HG03196 (cell line): ENCODE data around the gene PCSK2.

Source experiments
- ATAC-seq: cut with Tn5 transposase; IDR thresholded peaks from one replicate; pipeline ENCODE4 v1.9.1; 2021; ENCODE audit not compliant: unreplicated experiment

The PCSK2 gene

GRCh38 chr20:17327185-17328148 is 100.6 kb downstream of the PCSK2 start:
- no peak for ATAC-seq

- ATAC-seq = no peak
Observed at GRCh38 chr20:17334932-17335331, 108.1 kb downstream of the PCSK2 start.

DNA sequence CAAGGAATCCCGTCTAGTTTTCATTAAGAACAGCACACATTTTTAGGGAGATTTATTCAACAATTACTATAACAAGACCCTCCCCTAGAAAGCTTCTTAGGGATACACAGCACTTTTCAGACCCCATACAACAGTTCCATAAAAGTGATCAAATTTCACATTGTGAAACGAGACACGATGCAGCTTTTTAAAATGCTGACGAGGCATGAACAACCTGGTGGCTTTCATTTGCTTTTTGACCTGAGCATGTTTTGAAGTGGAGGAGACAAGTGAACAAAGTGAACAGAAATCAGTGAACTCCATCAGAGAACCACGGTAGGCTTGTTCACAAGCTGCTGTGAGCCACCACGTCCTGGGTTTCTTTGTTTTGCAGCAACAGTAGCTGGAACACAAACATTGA is 112.2 kb downstream of the PCSK2 start:
- no peak for ATAC-seq

GRCh38 chr20:17343091-17343490 is 116.3 kb downstream of the PCSK2 start:
- ATAC-seq = no peak

- ATAC-seq = no peak
Observed at GRCh38 chr20:17343656-17344452, 117.0 kb downstream of the PCSK2 start.

DNA sequence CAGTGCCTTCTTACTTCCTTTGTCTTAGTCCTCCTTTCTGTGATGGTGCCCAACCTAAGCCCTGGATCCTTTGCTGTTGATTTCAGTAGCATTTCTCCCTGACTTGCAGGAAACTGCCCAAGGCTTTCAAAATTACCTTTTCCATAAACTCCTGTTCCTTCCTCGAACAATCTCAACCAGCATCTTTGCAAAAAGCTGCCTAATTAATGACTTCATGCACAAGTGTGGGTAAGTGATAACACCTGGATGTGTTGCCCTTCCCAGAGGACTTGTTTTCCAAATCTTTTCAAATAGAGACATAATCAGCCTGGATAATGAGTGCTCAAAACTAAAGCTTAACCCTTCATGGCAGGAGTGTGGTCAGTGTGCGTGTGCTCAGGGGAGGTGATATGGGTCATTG is 118.0 kb downstream of the PCSK2 start:
- ATAC-seq = no peak

DNA sequence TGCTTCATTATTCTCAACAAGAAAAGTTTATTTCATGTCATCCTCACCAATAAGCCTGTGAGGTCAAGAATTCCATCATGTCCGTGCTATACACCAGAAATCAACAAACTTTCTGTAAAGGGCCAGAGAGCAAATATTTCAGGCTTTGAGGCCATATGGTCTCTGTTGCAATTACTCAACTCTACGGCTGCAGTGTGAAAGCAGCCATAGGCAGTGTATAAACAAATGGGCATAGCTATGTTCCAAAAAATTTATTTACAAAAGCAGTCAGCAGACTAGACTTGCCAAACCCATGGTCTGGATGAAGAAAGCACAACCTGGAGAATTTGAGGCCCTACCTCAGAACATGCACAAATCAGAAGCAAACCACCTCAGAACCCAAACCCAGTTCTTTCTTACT is 118.5 kb downstream of the PCSK2 start:
- ATAC-seq = no peak

DNA sequence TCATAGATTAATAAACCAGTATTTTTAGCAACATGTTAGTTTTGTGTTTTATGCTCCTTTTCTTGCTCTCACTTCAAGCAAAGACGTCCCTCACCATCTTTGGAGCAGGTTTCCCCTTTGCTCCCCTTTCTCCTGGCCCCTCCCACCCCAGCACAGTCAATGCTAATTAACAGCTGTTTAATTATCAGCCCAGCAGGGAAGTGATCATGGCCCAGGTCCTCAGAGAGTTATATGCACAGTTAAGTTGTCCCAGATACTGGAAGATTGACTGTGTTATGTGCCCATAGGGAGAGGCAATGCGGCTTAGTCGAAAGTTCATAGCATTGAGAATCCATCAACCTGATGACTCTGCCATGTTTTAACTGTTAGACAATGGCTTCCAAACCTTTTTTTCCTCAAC is 123.5 kb downstream of the PCSK2 start:
- no peak for ATAC-seq

- no peak for ATAC-seq
Observed at GRCh38 chr20:17357238-17357637, 130.4 kb downstream of the PCSK2 start.

GRCh38 chr20:17358854-17359253 is 132.0 kb downstream of the PCSK2 start:
- ATAC-seq = no peak

DNA sequence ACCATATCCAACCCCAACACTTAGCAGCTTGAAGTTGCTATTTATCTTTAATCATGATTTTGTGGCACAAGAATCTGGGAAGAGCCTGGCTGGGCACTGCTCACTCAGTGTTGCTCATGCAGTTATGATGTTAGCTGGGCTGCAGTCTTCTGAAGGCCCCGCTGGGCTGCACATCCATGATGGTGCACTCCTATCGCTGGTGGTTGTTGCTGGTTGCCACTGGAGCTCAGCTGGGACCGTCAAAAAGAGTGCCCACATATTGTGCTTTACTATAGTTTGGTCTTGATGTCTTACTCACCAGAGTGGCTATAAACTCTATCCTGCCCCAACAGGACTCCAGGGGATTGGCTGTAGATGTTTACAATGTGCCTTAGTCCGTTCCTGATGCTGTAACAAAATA is 137.8 kb downstream of the PCSK2 start:
- no peak for ATAC-seq

GRCh38 chr20:17365831-17366230 is 139.0 kb downstream of the PCSK2 start:
- ATAC-seq = no peak

DNA sequence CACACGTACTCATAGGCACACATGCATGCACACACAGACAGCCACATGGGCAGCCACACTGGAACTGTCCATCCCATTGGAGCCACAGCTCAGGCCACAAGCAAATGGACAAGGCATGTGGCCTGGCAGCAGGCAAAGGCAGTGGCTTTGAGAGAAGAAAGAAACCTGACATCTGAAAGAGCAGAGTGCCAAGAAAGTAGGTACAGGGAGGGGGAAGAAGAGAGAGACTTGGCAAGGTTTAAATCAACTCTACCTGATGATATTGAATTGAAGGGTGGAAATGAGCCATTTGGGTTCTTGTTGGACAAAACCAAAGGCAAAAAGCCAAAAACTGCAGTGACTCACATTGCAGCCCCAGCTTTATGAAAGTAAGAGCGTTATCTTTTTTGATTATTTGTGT is 142.7 kb downstream of the PCSK2 start:
- ATAC-seq = no peak

GRCh38 chr20:17372806-17373440 is 146.1 kb downstream of the PCSK2 start:
- no peak for ATAC-seq

- no peak for ATAC-seq
Observed at GRCh38 chr20:17374086-17374485, 147.2 kb downstream of the PCSK2 start.

DNA sequence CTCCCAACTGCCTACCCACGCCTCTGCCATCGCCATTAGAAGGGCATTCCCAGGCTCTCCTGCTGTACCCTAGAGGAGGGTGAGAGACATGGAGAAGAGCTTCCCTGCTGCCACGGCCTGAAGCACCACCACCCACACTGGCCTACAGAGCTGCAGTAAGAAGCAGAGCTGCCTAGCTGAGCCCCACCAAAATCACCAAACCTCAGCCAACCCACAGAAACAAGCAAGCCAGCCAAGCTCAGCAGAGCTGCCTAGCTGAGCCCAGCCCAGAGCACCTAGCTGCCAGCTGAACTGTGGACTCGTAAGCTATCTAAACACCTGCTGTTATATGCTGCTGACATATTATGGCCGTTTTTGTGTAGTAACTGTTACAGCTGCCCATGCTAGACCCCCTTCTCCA is 149.2 kb downstream of the PCSK2 start:
- ATAC-seq = no peak

DNA sequence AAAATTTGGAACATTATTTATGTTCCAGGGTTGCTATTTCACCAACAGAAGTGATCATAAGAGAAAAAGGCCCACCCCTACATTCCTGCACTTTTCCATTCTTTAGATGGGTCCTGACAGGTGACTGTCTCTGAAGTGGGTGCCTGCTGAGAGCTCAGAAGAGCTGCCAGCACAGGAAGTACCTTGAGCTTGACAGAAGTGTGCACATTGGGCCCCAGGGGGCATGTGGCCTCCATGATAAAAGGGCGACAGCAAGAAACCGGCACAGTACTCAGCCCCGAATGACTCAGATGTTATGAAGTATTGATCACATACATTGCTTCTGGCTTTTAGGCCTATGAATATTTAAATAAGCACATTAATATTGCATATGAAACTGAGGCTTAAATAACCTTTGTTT is 150.4 kb downstream of the PCSK2 start:
- no peak for ATAC-seq

GRCh38 chr20:17379651-17380050 is 152.8 kb downstream of the PCSK2 start:
- ATAC-seq = no peak

- ATAC-seq = no peak
Observed at GRCh38 chr20:17380801-17381200, 154.0 kb downstream of the PCSK2 start.

GRCh38 chr20:17381724-17382123 is 154.9 kb downstream of the PCSK2 start:
- ATAC-seq = no peak

GRCh38 chr20:17385798-17386197 is 159.0 kb downstream of the PCSK2 start:
- ATAC-seq = no peak

DNA sequence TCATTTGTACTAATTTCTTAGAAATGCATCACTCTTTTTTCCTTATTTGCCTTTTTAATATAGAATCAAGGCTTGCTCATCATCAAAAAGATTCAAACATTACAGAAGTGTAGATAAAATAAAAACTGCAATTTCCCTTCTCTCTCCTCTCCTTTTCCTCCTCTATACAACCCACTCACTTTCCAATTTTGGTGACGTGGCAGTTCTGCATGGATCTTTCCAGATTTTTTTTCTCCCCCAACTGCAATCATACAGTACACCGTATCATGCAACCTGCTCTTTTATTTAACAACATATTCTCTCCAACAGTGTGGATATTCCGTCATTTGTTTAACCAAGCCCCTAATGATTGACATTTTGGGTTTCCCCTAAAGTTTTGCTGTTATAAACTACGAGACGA is 163.8 kb downstream of the PCSK2 start:
- ATAC-seq = no peak
